HEK293 (cell line): ENCODE data around the gene ANTKMT.

Experiments used
- CTCF ChIA-PET: fragments of 350-600 bp; formaldehyde crosslinking; extraction: SDS; loops from one replicate; lab custom pipeline; 2021; ENCODE audit warnings: antibody characterized with exemption; lab: Yijun Ruan, JAX
- POLR2A ChIA-PET: fragments of 300-600 bp; formaldehyde crosslinking; extraction: SDS; loops from one replicate; lab custom pipeline; 2020; ENCODE audit warnings: antibody characterized with exemption, inconsistent platforms; lab: Yijun Ruan, JAX
- H3K27ac ChIP-seq: fragments of 200-500 bp; sonication (Bioruptor generic); 2 replicates; pipeline ENCODE4 v1.5.1; 2014; ENCODE audit warnings: low read depth, low read length, control low read depth, inconsistent platforms; ENCODE audit errors: extremely low read depth
- H3K36me3 ChIP-seq, 2 experiments: fragments of 200-500 bp in 1 of 2; sonication (Bioruptor generic) in 1 of 2; 1 replicate in 1 of 2; 2 replicates in 1 of 2; pipeline ENCODE4 v1.5.1; 2014 to 2017; ENCODE audit warnings: inconsistent platforms in 2 of 2, low read length in 2 of 2; ENCODE audit not compliant: control insufficient read depth in 2 of 2, insufficient read depth in 1 of 2
- H3K4me1 ChIP-seq: fragments of 200-500 bp; sonication (Bioruptor generic); 2 replicates; pipeline ENCODE4 v1.5.1; 2014; ENCODE audit warnings: mild to moderate bottlenecking, low read length, inconsistent platforms; ENCODE audit not compliant: control insufficient read depth, insufficient read depth
- H3K4me3 ChIP-seq: 2 replicates; pipeline ENCODE4 v1.5.1; 2011; ENCODE audit warnings: low read depth, mild to moderate bottlenecking, control low read depth, low read length, moderate library complexity
- H3K9me3 ChIP-seq: fragments of 200-500 bp; sonication (Bioruptor generic); 2 replicates; pipeline ENCODE4 v1.5.1; 2014; ENCODE audit warnings: low read depth, low read length, inconsistent platforms; ENCODE audit not compliant: control insufficient read depth, insufficient read depth
- EGR2 ChIP-seq: fragments of 450-650 bp; formaldehyde crosslinking; IDR thresholded peaks from 2 replicates; pipeline ENCODE4 v1.5.1; 2016; ENCODE audit warnings: low read depth, missing biosample characterization, missing genetic modification characterization
- HOXD13 ChIP-seq: sonication (generic); formaldehyde crosslinking; IDR thresholded peaks from 2 replicates; pipeline ENCODE4 v1.8.0; 2022; ENCODE audit warnings: missing genetic modification reagents, borderline replicate concordance
- KLF10 ChIP-seq: fragments of 450-650 bp; IDR thresholded peaks from 2 replicates; pipeline ENCODE4 v1.5.1; 2018; ENCODE audit warnings: missing biosample characterization, mild to moderate bottlenecking, missing genetic modification characterization
- REPIN1 ChIP-seq: fragments of 450-650 bp; formaldehyde crosslinking; IDR thresholded peaks from 2 replicates; pipeline ENCODE4 v1.5.1; 2017; ENCODE audit warnings: missing biosample characterization, missing genetic modification characterization, low read depth
- TCF7L2 ChIP-seq: IDR thresholded peaks from 2 replicates; pipeline ENCODE4 v1.6.1; 2011; ENCODE audit warnings: low read depth, mild to moderate bottlenecking, inconsistent platforms, low read length, moderate library complexity, borderline replicate concordance
- TRIM28 ChIP-seq: IDR thresholded peaks from 2 replicates; pipeline ENCODE4 v1.6.1; 2011; ENCODE audit warnings: low read length, control low read depth, borderline replicate concordance
- WT1 ChIP-seq: fragments of 450-650 bp; formaldehyde crosslinking; IDR thresholded peaks from 2 replicates; pipeline ENCODE4 v1.5.1; 2016; ENCODE audit warnings: missing biosample characterization, missing genetic modification characterization
- YY1 ChIP-seq: fragments of 450-650 bp; formaldehyde crosslinking; IDR thresholded peaks from 2 replicates; pipeline ENCODE4 v1.5.1; 2018; ENCODE audit warnings: missing biosample characterization, missing genetic modification characterization
- ZBTB8A ChIP-seq: fragments of 450-650 bp; formaldehyde crosslinking; IDR thresholded peaks from 2 replicates; pipeline ENCODE4 v1.5.1; 2016; ENCODE audit warnings: missing biosample characterization, missing genetic modification characterization
- ZFP37 ChIP-seq: fragments of 450-650 bp; formaldehyde crosslinking; IDR thresholded peaks from 2 replicates; pipeline ENCODE4 v1.5.1; 2016; ENCODE audit warnings: missing biosample characterization, missing genetic modification characterization
- ZFP69B ChIP-seq: fragments of 450-650 bp; formaldehyde crosslinking; IDR thresholded peaks from 2 replicates; pipeline ENCODE4 v1.5.1; 2016; ENCODE audit warnings: missing biosample characterization, missing genetic modification characterization
- ZNF10 ChIP-seq: fragments of 450-650 bp; formaldehyde crosslinking; IDR thresholded peaks from 2 replicates; pipeline ENCODE4 v1.5.1; 2017; ENCODE audit warnings: missing biosample characterization, missing genetic modification characterization
- ZNF132 ChIP-seq: fragments of 450-650 bp; formaldehyde crosslinking; IDR thresholded peaks from 2 replicates; pipeline ENCODE4 v1.5.1; 2017; ENCODE audit warnings: missing biosample characterization, missing genetic modification characterization, borderline replicate concordance
- ZNF174 ChIP-seq: fragments of 450-650 bp; formaldehyde crosslinking; IDR thresholded peaks from 2 replicates; pipeline ENCODE4 v1.5.0; 2017; ENCODE audit warnings: missing biosample characterization, mild to moderate bottlenecking, missing genetic modification characterization
- ZNF223 ChIP-seq: fragments of 450-650 bp; formaldehyde crosslinking; IDR thresholded peaks from 2 replicates; pipeline ENCODE4 v1.5.1; 2016; ENCODE audit warnings: missing biosample characterization, missing genetic modification characterization
- ZNF248 ChIP-seq: fragments of 450-650 bp; formaldehyde crosslinking; IDR thresholded peaks from 2 replicates; pipeline ENCODE4 v1.5.1; 2017; ENCODE audit warnings: missing biosample characterization, missing genetic modification characterization
- ZNF311 ChIP-seq: fragments of 450-650 bp; formaldehyde crosslinking; IDR thresholded peaks from 2 replicates; pipeline ENCODE4 v1.5.1; 2017; ENCODE audit warnings: missing biosample characterization, missing genetic modification characterization, borderline replicate concordance
- ZNF394 ChIP-seq: fragments of 450-650 bp; formaldehyde crosslinking; IDR thresholded peaks from 2 replicates; pipeline ENCODE4 v1.5.1; 2016; ENCODE audit warnings: missing biosample characterization, missing genetic modification characterization, mild to moderate bottlenecking, moderate library complexity, borderline replicate concordance
- ZNF548 ChIP-seq: fragments of 450-650 bp; formaldehyde crosslinking; IDR thresholded peaks from 2 replicates; pipeline ENCODE4 v1.5.1; 2016; ENCODE audit warnings: missing biosample characterization, missing genetic modification characterization
- ZNF585B ChIP-seq: fragments of 450-650 bp; formaldehyde crosslinking; IDR thresholded peaks from 2 replicates; pipeline ENCODE4 v1.5.1; 2016; ENCODE audit warnings: missing biosample characterization, missing genetic modification characterization
- ZNF629 ChIP-seq: fragments of 450-650 bp; formaldehyde crosslinking; IDR thresholded peaks from 2 replicates; pipeline ENCODE4 v1.5.1; 2017; ENCODE audit warnings: missing biosample characterization, missing genetic modification characterization
- ZNF776 ChIP-seq: fragments of 450-650 bp; formaldehyde crosslinking; IDR thresholded peaks from 2 replicates; pipeline ENCODE4 v1.5.0; 2017; ENCODE audit warnings: missing biosample characterization, missing genetic modification characterization, borderline replicate concordance
- ZNF777 ChIP-seq: fragments of 450-650 bp; formaldehyde crosslinking; IDR thresholded peaks from 2 replicates; pipeline ENCODE4 v1.5.1; 2017; ENCODE audit warnings: missing biosample characterization, missing genetic modification characterization, borderline replicate concordance
- ZNF830 ChIP-seq: fragments of 450-650 bp; IDR thresholded peaks from 2 replicates; pipeline ENCODE4 v1.5.0; 2018; ENCODE audit warnings: missing biosample characterization, missing genetic modification characterization, low read depth, mild to moderate bottlenecking, moderate library complexity
- ZSCAN23 ChIP-seq: fragments of 450-650 bp; formaldehyde crosslinking; IDR thresholded peaks from 2 replicates; pipeline ENCODE4 v1.5.1; 2016; ENCODE audit warnings: missing biosample characterization, missing genetic modification characterization
- TF ChIP-seq, protein P1 (sequence below): fragments of 450-650 bp; formaldehyde crosslinking; IDR thresholded peaks from 2 replicates; pipeline ENCODE4 v1.5.1; 2016; ENCODE audit warnings: missing biosample characterization, missing genetic modification characterization
- TF ChIP-seq, protein P2 (sequence below): fragments of 450-650 bp; formaldehyde crosslinking; IDR thresholded peaks from 2 replicates; pipeline ENCODE4 v1.5.1; 2017; ENCODE audit warnings: missing biosample characterization, missing genetic modification characterization
- TF ChIP-seq, protein P3 (sequence below): fragments of 450-650 bp; formaldehyde crosslinking; IDR thresholded peaks from 2 replicates; pipeline ENCODE4 v1.5.1; 2016; ENCODE audit warnings: missing biosample characterization, missing genetic modification characterization
- TF ChIP-seq, protein P4 (sequence below): fragments of 450-650 bp; formaldehyde crosslinking; IDR thresholded peaks from 2 replicates; pipeline ENCODE4 v1.5.1; 2016; ENCODE audit warnings: missing biosample characterization, missing genetic modification characterization
- TF ChIP-seq, protein P5 (sequence below): fragments of 450-650 bp; formaldehyde crosslinking; IDR thresholded peaks from 2 replicates; pipeline ENCODE4 v1.5.1; 2016; ENCODE audit warnings: missing biosample characterization, missing genetic modification characterization

Gene ANTKMT

DNA sequence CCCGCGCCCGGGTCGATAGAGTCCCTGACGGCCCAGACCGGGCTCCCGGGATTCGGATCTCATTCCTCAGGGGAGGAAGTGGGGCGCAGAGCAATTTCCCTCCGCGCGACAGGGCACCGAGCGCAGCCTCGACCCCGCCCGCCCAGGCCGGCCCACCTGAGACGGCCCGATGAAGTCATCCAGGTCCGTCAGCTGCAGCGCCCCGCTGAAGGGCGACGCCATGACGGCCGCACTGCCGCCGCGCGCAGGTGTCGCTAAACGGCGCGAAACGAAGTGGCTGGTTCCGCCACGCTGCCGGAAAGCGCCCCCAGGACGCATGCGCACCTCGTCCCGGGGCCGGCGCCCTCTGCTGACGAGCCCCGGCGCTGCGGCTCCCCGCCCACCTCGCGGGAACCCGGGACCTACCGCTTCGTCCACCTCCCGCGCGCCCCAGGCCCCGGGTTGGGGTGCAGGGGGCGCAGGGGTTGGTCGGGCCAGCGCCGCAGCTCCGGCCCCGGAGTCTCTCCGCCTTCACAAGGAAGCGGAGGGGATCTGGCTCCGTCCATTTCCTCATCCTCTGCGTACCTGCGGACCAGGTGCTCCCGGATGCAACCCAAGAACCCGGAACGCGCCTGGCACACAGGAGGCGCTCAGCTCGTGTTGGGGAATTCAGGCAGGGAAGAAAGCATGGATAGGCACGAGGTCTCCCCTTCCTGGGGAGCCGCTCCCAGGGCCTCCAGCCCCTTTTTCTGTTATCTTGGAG lies 20.0 kb downstream of the ANTKMT start, which contains the start of gene CIAO3:
CIAO3 (minus strand) TSS at position 234 of the 742 bp plus-strand sequence; CDS start at position 222, 12 bp downstream.
- CTCF ChIA-PET = interaction anchor here (0.5 to 3.2 kb wide), 13 partner anchors 8 to 390 kb away, joined by 3 to 16 read pairs (median 4); partner anchors contain the start of genes ANTKMT, CCDC78 and HAGHL
- 0 out of 2 replicates have a peak, but pooled peaks cover 2% of the 10 kb centered on the region for H3K4me1 ChIP-seq
- POLR2A ChIA-PET = interaction anchor here (0.7 to 1.7 kb wide), 9 partner anchors 9 to 48 kb away, joined by 3 to 11 read pairs (median 4); partner anchors contain the start of genes ANTKMT and CHTF18
- peak within 1 kb of the TSS; percentile 67; the same call in 1 of the 2 replicates for H3K27ac ChIP-seq
- H3K36me3 ChIP-seq = peaks cover 3 to 25% of the 10 kb centered on the region in 2 experiments; a peak in 2 of 3 replicates
- H3K4me3 ChIP-seq = peak within 1 kb of the TSS; percentile 80
- H3K9me3 ChIP-seq = no peaks in the 10 kb centered on the region
- TF ChIP-seq, protein P1, sequence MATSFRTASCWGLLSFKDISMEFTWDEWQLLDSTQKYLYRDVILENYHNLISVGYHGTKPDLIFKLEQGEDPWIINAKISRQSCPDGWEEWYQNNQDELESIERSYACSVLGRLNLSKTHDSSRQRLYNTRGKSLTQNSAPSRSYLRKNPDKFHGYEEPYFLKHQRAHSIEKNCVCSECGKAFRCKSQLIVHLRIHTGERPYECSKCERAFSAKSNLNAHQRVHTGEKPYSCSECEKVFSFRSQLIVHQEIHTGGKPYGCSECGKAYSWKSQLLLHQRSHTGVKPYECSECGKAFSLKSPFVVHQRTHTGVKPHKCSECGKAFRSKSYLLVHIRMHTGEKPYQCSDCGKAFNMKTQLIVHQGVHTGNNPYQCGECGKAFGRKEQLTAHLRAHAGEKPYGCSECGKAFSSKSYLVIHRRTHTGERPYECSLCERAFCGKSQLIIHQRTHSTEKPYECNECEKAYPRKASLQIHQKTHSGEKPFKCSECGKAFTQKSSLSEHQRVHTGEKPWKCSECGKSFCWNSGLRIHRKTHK (tag by site-specific recombination) = no peak
- TF ChIP-seq ZNF830 (tag by site-specific recombination) (no peak), REPIN1 (no peak), EGR2 (tag by site-specific recombination) (peak; percentile 42; the same call in 1 of the 2 replicates), KLF10 (tag by site-specific recombination) (peak; percentile 82; the same call in 1 of the 2 replicates), ZNF585B (tag by site-specific recombination) (no peak), ZNF777 (tag by site-specific recombination) (no peak), ZFP37 (tag by site-specific recombination) (0 out of 2 replicates have a peak, but pooled peaks have one; percentile 48), ZNF223 (tag by site-specific recombination) (no peak), ZNF311 (tag by site-specific recombination) (no peak), ZNF776 (tag by site-specific recombination) (no peak), ZNF132 (tag by site-specific recombination) (no peak), HOXD13 (CRISPR knock-in tag) (no peak), ZSCAN23 (tag by site-specific recombination) (0 out of 2 replicates have a peak, but pooled peaks have one; percentile 15), ZNF174 (tag by site-specific recombination) (no peak), ZNF394 (tag by site-specific recombination) (peak; percentile 50; the same call in 1 of the 2 replicates), ZFP69B (tag by site-specific recombination) (no peak), ZBTB8A (tag by site-specific recombination) (peak; percentile 81), YY1 (tag by site-specific recombination) (peak; percentile 98), ZNF10 (peak; percentile 73), TRIM28 (no peak), ZNF629 (peak; percentile 97), ZNF248 (tag by site-specific recombination) (no peak), TCF7L2 (no peak), ZNF548 (tag by site-specific recombination) (no peak), WT1 (tag by site-specific recombination) (0 out of 2 replicates have a peak, but pooled peaks have one; percentile 15)
- TF ChIP-seq, protein P2, sequence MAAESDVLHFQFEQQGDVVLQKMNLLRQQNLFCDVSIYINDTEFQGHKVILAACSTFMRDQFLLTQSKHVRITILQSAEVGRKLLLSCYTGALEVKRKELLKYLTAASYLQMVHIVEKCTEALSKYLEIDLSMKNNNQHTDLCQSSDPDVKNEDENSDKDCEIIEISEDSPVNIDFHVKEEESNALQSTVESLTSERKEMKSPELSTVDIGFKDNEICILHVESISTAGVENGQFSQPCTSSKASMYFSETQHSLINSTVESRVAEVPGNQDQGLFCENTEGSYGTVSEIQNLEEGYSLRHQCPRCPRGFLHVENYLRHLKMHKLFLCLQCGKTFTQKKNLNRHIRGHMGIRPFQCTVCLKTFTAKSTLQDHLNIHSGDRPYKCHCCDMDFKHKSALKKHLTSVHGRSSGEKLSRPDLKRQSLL = peak; percentile 58; the same call in 1 of the 2 replicates
- TF ChIP-seq, protein P3, sequence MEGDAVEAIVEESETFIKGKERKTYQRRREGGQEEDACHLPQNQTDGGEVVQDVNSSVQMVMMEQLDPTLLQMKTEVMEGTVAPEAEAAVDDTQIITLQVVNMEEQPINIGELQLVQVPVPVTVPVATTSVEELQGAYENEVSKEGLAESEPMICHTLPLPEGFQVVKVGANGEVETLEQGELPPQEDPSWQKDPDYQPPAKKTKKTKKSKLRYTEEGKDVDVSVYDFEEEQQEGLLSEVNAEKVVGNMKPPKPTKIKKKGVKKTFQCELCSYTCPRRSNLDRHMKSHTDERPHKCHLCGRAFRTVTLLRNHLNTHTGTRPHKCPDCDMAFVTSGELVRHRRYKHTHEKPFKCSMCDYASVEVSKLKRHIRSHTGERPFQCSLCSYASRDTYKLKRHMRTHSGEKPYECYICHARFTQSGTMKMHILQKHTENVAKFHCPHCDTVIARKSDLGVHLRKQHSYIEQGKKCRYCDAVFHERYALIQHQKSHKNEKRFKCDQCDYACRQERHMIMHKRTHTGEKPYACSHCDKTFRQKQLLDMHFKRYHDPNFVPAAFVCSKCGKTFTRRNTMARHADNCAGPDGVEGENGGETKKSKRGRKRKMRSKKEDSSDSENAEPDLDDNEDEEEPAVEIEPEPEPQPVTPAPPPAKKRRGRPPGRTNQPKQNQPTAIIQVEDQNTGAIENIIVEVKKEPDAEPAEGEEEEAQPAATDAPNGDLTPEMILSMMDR (tag by site-specific recombination) = peak; percentile 99
- TF ChIP-seq, protein P4, sequence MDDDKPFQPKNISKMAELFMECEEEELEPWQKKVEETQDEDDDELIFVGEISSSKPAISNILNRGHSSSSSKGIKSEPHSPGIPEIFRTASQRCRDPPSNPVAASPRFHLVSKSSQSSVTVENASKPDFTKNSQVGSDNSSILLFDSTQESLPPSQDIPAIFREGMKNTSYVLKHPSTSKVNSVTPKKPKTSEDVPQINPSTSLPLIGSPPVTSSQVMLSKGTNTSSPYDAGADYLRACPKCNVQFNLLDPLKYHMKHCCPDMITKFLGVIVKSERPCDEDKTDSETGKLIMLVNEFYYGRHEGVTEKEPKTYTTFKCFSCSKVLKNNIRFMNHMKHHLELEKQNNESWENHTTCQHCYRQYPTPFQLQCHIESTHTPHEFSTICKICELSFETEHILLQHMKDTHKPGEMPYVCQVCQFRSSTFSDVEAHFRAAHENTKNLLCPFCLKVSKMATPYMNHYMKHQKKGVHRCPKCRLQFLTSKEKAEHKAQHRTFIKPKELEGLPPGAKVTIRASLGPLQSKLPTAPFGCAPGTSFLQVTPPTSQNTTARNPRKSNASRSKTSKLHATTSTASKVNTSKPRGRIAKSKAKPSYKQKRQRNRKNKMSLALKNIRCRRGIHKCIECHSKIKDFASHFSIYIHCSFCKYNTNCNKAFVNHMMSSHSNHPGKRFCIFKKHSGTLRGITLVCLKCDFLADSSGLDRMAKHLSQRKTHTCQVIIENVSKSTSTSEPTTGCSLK = no peak
- TF ChIP-seq, protein P5, sequence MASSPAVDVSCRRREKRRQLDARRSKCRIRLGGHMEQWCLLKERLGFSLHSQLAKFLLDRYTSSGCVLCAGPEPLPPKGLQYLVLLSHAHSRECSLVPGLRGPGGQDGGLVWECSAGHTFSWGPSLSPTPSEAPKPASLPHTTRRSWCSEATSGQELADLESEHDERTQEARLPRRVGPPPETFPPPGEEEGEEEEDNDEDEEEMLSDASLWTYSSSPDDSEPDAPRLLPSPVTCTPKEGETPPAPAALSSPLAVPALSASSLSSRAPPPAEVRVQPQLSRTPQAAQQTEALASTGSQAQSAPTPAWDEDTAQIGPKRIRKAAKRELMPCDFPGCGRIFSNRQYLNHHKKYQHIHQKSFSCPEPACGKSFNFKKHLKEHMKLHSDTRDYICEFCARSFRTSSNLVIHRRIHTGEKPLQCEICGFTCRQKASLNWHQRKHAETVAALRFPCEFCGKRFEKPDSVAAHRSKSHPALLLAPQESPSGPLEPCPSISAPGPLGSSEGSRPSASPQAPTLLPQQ (tag by site-specific recombination) = peak; percentile 82
